ENCODE data around the gene PELI2.
A peak's percentile ranks its signal among the peaks of the same experiment; 100 is the strongest.

Gene PELI2

GRCh38 chr14:56297449-56297848, 179.2 kb downstream of the PELI2 start:
- DNase-seq (ENCODE audit: low read depth, low spot score) = no peak

GRCh38 chr14:56299306-56299984, 181.2 kb downstream of the PELI2 start:
- no peak for DNase-seq (ENCODE audit: low read depth, low spot score)

- DNase-seq (ENCODE audit: low read depth, low spot score) = no peak
These were observed 182.3 kb downstream of the PELI2 start for GRCh38 chr14:56300495-56300894.

- DNase-seq (ENCODE audit: low read depth, low spot score) = no peak
These were observed 186.2 kb downstream of the PELI2 start for GRCh38 chr14:56304456-56304855.

GRCh38 chr14:56309198-56309597, 191.0 kb downstream of the PELI2 start:
- DNase-seq (ENCODE audit: low read depth, low spot score) = no peak

GRCh38 chr14:56310643-56311042, 192.4 kb downstream of the PELI2 start:
- no peak for DNase-seq (ENCODE audit: low read depth, low spot score)

- DNase-seq (ENCODE audit: low read depth, low spot score) = no peak
These were observed 195.6 kb downstream of the PELI2 start for GRCh38 chr14:56313789-56314188.

- DNase-seq (ENCODE audit: low read depth, low spot score) = no peak
These were observed 200.3 kb downstream of the PELI2 start for GRCh38 chr14:56318393-56319115.

GRCh38 chr14:56321861-56322260, 203.7 kb downstream of the PELI2 start:
- no peak for DNase-seq (ENCODE audit: low read depth, low spot score)

GRCh38 chr14:56322531-56322930, 204.3 kb downstream of the PELI2 start:
- DNase-seq (ENCODE audit: low read depth, low spot score) = no peak

- no peak for DNase-seq (ENCODE audit: low read depth, low spot score)
These were observed 206.2 kb downstream of the PELI2 start for GRCh38 chr14:56324454-56324853.

- no peak for DNase-seq (ENCODE audit: low read depth, low spot score)
These were observed 206.9 kb downstream of the PELI2 start for GRCh38 chr14:56324856-56325699.

- DNase-seq (ENCODE audit: low read depth, low spot score) = no peak
These were observed 209.8 kb downstream of the PELI2 start for GRCh38 chr14:56328021-56328420.

- DNase-seq (ENCODE audit: low read depth, low spot score) = no peak
These were observed 213.5 kb downstream of the PELI2 start for GRCh38 chr14:56331592-56332216.

- peak; percentile 29 for DNase-seq (ENCODE audit: low read depth, low spot score)
These were observed 215.4 kb downstream of the PELI2 start for GRCh38 chr14:56333359-56334292.

- DNase-seq (ENCODE audit: low read depth, low spot score) = no peak
These were observed 216.2 kb downstream of the PELI2 start for GRCh38 chr14:56334458-56334857.

- no peak for DNase-seq (ENCODE audit: low read depth, low spot score)
These were observed 220.5 kb downstream of the PELI2 start for GRCh38 chr14:56338674-56339073.

- DNase-seq (ENCODE audit: low read depth, low spot score) = peak; percentile 57
These were observed 221.9 kb downstream of the PELI2 start for GRCh38 chr14:56339855-56340701.

GRCh38 chr14:56340932-56341331, 222.7 kb downstream of the PELI2 start:
- no peak for DNase-seq (ENCODE audit: low read depth, low spot score)
